H1 (cell line): ENCODE results near the gene CAMTA1. TPM values are rescaled to one million over a fixed set of nuclear protein-coding genes. Genes with fewer than 3 reads are reported as not detected.

Experiments
- CTCF ChIA-PET: fragments of 300-600 bp; sonication (Branson Sonifier 250); formaldehyde crosslinking; loops from one replicate; lab custom pipeline; 2021; ENCODE audit not compliant: partially characterized antibody; lab: Charles Lee
- POLR2A ChIA-PET: fragments of 300-600 bp; sonication (Branson Sonifier 250); formaldehyde crosslinking; loops from one replicate; lab custom pipeline; 2021; ENCODE audit warnings: inconsistent platforms; ENCODE audit not compliant: partially characterized antibody; lab: Charles Lee
- DNase-seq, 2 experiments: peaks; one replicate each; pipeline versions ENCODE4 v3.0.0 to v3.0.0-alpha.2; 2010 to 2022; ENCODE audit warnings: low spot score in 2 of 2, low read depth in 1 of 2, mixed read lengths in 1 of 2
- FAIRE-seq: peaks from 2 replicates; lab custom pipeline; 2011; peaks lifted over from hg19 to GRCh38; lab: Jason Lieb, UNC
- H2AFZ ChIP-seq: 2 replicates; pipeline ENCODE4 v1.8.1; 2012; ENCODE audit warnings: low read length, inconsistent platforms
- H2AK5ac ChIP-seq: 2 replicates; pipeline ENCODE4 v1.6.1; 2013; ENCODE audit warnings: low read depth, low read length
- H2BK120ac ChIP-seq: replicated peaks from 2 replicates; pipeline ENCODE3; 2013; ENCODE audit warnings: low read depth, low read length, inconsistent platforms
- H2BK12ac ChIP-seq: 2 replicates; pipeline ENCODE4 v1.6.1; 2013; ENCODE audit warnings: low read depth, low read length
- H2BK15ac ChIP-seq: 2 replicates; pipeline ENCODE4 v1.6.1; 2013; ENCODE audit warnings: low read length
- H2BK20ac ChIP-seq: 2 replicates; pipeline ENCODE4 v1.6.1; 2013; ENCODE audit warnings: low read length
- H2BK5ac ChIP-seq: 2 replicates; pipeline ENCODE4 v1.6.1; 2013; ENCODE audit warnings: low read depth, low read length
- H3K14ac ChIP-seq: 2 replicates; pipeline ENCODE4 v1.6.1; 2013; ENCODE audit warnings: inconsistent platforms; ENCODE audit not compliant: insufficient read length
- H3K18ac ChIP-seq: 2 replicates; pipeline ENCODE4 v1.6.1; 2013; ENCODE audit warnings: low read length; ENCODE audit errors: extremely low read depth
- H3K23ac ChIP-seq: 2 replicates; pipeline ENCODE4 v1.6.1; 2013; ENCODE audit warnings: inconsistent platforms; ENCODE audit not compliant: insufficient read length
- H3K23me2 ChIP-seq: 2 replicates; pipeline ENCODE4 v1.6.1; 2013; ENCODE audit warnings: low read depth, low read length
- H3K27ac ChIP-seq: 2 replicates; pipeline ENCODE4 v1.6.1; 2011; ENCODE audit warnings: low read depth, low read length, inconsistent platforms
- H3K27me3 ChIP-seq, 4 experiments: replicated peaks in 1 of 4; 1 replicate in 1 of 4; 2 replicates in 3 of 4; pipeline versions ENCODE4 v1.6.1 to v1.8.1; 2011 to 2013; ENCODE audit warnings: low read length in 3 of 4, mild to moderate bottlenecking in 3 of 4, inconsistent platforms in 2 of 4, mixed read lengths in 2 of 4, moderate library complexity in 1 of 4; ENCODE audit not compliant: control insufficient read depth in 3 of 4, insufficient read depth in 3 of 4; ENCODE audit errors: extremely low read depth in 1 of 4
- H3K36me3 ChIP-seq, 4 experiments: 2 replicates each; pipeline versions ENCODE4 v1.6.1 to v1.8.1; 2011 to 2013; ENCODE audit warnings: mild to moderate bottlenecking in 4 of 4, low read length in 3 of 4, moderate library complexity in 2 of 4, control low read depth in 1 of 4, inconsistent platforms in 1 of 4; ENCODE audit not compliant: insufficient read depth in 4 of 4, control insufficient read depth in 2 of 4
- H3K4ac ChIP-seq: replicated peaks from 2 replicates; pipeline ENCODE3; 2013; ENCODE audit warnings: low read length, low read depth, mixed read lengths, inconsistent platforms; ENCODE audit not compliant: insufficient read length
- H3K4me1 ChIP-seq, 4 experiments: replicated peaks in 1 of 4; 1 replicate in 1 of 4; 2 replicates in 3 of 4; pipeline versions ENCODE4 v1.6.1 to v1.8.1; 2011 to 2013; ENCODE audit warnings: low read length in 3 of 4, inconsistent platforms in 2 of 4, mixed read lengths in 1 of 4; ENCODE audit not compliant: insufficient read depth in 4 of 4, control insufficient read depth in 3 of 4
- H3K4me2 ChIP-seq, 2 experiments: 2 replicates each; pipeline versions ENCODE4 v1.6.1 to v1.8.1; 2011 to 2013; ENCODE audit warnings: low read depth in 2 of 2, low read length in 2 of 2, control low read depth in 1 of 2, inconsistent platforms in 1 of 2, mild to moderate bottlenecking in 1 of 2; ENCODE audit not compliant: insufficient read depth in 1 of 2
- H3K4me3 ChIP-seq, 4 experiments: fragments of 200-600, 300-600 bp in 1 of 4; sonication (generic), shearing (Covaris generic), sonication (Bioruptor Twin) in 1 of 4; 2 replicates each; pipeline versions ENCODE4 v1.5.1 to v1.8.1; 2011 to 2016; ENCODE audit warnings: low read length in 4 of 4, low read depth in 3 of 4, control low read depth in 2 of 4, inconsistent platforms in 2 of 4, mild to moderate bottlenecking in 2 of 4, mixed read lengths in 1 of 4, moderate library complexity in 1 of 4; ENCODE audit not compliant: insufficient read depth in 2 of 4; ENCODE audit errors: extremely low read depth in 1 of 4
- H3K56ac ChIP-seq: replicated peaks from 2 replicates; pipeline ENCODE3; 2013; ENCODE audit warnings: low read depth, mild to moderate bottlenecking, mixed read lengths, low read length, inconsistent platforms; ENCODE audit not compliant: insufficient read length
- H3K79me1 ChIP-seq: 2 replicates; pipeline ENCODE4 v1.6.1; 2013; ENCODE audit warnings: low read depth, low read length, control low read depth
- H3K79me2 ChIP-seq, 2 experiments: 2 replicates each; pipeline versions ENCODE4 v1.6.1 to v1.8.1; 2012 to 2013; ENCODE audit warnings: low read length in 2 of 2, mild to moderate bottlenecking in 2 of 2, inconsistent platforms in 1 of 2; ENCODE audit not compliant: insufficient read depth in 2 of 2, control insufficient read depth in 1 of 2
- H3K9ac ChIP-seq, 4 experiments: replicated peaks in 1 of 4; 1 replicate in 1 of 4; 2 replicates in 3 of 4; pipeline versions ENCODE4 v1.6.1 to v1.8.1; 2011 to 2013; ENCODE audit warnings: low read depth in 3 of 4, low read length in 3 of 4, control low read depth in 2 of 4, mild to moderate bottlenecking in 2 of 4, moderate library complexity in 2 of 4, inconsistent platforms in 1 of 4; ENCODE audit errors: extremely low read depth in 1 of 4
- H3K9me3 ChIP-seq, 2 experiments: 2 replicates each; pipeline versions ENCODE4 v1.6.1 to v1.8.1; 2012 to 2013; ENCODE audit warnings: mild to moderate bottlenecking in 2 of 2, moderate library complexity in 2 of 2, control low read depth in 1 of 2, inconsistent platforms in 1 of 2, low read depth in 1 of 2, low read length in 1 of 2, mixed read lengths in 1 of 2; ENCODE audit not compliant: insufficient read depth in 2 of 2
- H4K20me1 ChIP-seq, 2 experiments: replicated peaks in 1 of 2; 2 replicates each; pipeline versions ENCODE3 to v1.8.1; 2011 to 2013; ENCODE audit warnings: inconsistent platforms in 2 of 2, low read length in 2 of 2, mild to moderate bottlenecking in 1 of 2; ENCODE audit not compliant: insufficient read depth in 2 of 2, control insufficient read depth in 1 of 2
- H4K5ac ChIP-seq: 2 replicates; pipeline ENCODE4 v1.6.1; 2013; ENCODE audit warnings: low read length, low read depth, mixed read lengths, inconsistent platforms; ENCODE audit not compliant: insufficient read length
- H4K8ac ChIP-seq: 2 replicates; pipeline ENCODE4 v1.8.0; 2013; ENCODE audit warnings: mild to moderate bottlenecking, moderate library complexity, low read length, inconsistent platforms; ENCODE audit not compliant: insufficient read depth; ENCODE audit errors: extremely low read depth
- H4K91ac ChIP-seq: replicated peaks from 2 replicates; pipeline ENCODE3; 2013; ENCODE audit warnings: low read length, mixed read lengths, inconsistent platforms; ENCODE audit not compliant: insufficient read length
- CBX5 ChIP-seq: fragments of 300-800, 300-1000 bp; sonication (generic); IDR thresholded peaks from 2 replicates; pipeline ENCODE4 v1.7.1; 2016; ENCODE audit warnings: antibody characterized with exemption, low read length, low read depth
- KDM1A ChIP-seq: fragments of 200-600, 300-600 bp; sonication (generic); IDR thresholded peaks from 2 replicates; pipeline ENCODE4 v1.7.1; 2016; ENCODE audit warnings: mild to moderate bottlenecking, low read length, borderline replicate concordance
- POU5F1 ChIP-seq: IDR thresholded peaks from 2 replicates; pipeline ENCODE4 v1.6.1; 2011; ENCODE audit warnings: low read depth, mild to moderate bottlenecking, low read length, moderate library complexity
- RFX5 ChIP-seq: IDR thresholded peaks from 2 replicates; pipeline ENCODE4 v1.6.1; 2011; ENCODE audit warnings: low read depth, low read length, improper control_type of control experiment, borderline replicate concordance
- SIRT6 ChIP-seq: IDR thresholded peaks from one replicate; pipeline ENCODE4 v1.7.1; 2012; ENCODE audit warnings: low read length, inconsistent platforms
- SRF ChIP-seq: IDR thresholded peaks from 2 replicates; pipeline ENCODE4 v1.6.1; 2011; ENCODE audit warnings: mild to moderate bottlenecking, low read depth, low read length, moderate library complexity
- WGBS, 2 experiments: shearing (Covaris generic) in 1 of 2; methylation state at CpG; one replicate each; pipeline versions ENCODE4 v1.1.6 to v1.1.7; 2013 to 2015; ENCODE audit warnings: low lambda C conversion rate in 2 of 2, mixed read lengths in 2 of 2, inconsistent platforms in 1 of 2, low coverage in 1 of 2, missing lambda C conversion rate in 1 of 2; ENCODE audit not compliant: insufficient replicate concordance in 2 of 2, insufficient coverage in 1 of 2, insufficient read length in 1 of 2; ENCODE audit errors: extremely low coverage in 1 of 2, missing lambda C conversion rate in 1 of 2; 5-methylcytosine and 5-hydroxymethylcytosine counted together
- polyA plus RNA-seq, 7 experiments: library from polyadenylated mRNA; depleted of rRNA in 3 of 7; stranded (reverse) in 5 of 7; unstranded in 2 of 7; fragments of >200 nt in 5 of 7; fragments of 200-250 nt in 2 of 7; gene quantifications; 1 replicate in 5 of 7; 2 replicates in 1 of 7; 4 replicates in 1 of 7; pipeline versions ENCODE4 v1.2.1 to v1.2.3, GENCODE V29; 2011 to 2013; ENCODE audit warnings: missing spikeins in 2 of 7, mixed read lengths in 2 of 7
- total RNA-seq: library from RNA; stranded (reverse); fragmentation: NEBNext Ultra II Directional; extraction: Animal tissue kit (Norgen Biotek cat#: 25700); gene quantifications from 2 replicates; pipeline ENCODE4 v1.2.1, GENCODE V29; 2021
- TF ChIP-seq, protein P1 (sequence below): IDR thresholded peaks from 2 replicates; pipeline ENCODE4 v1.6.1; 2012; ENCODE audit warnings: inconsistent platforms
- TF ChIP-seq, protein P2 (sequence below): IDR thresholded peaks from 2 replicates; pipeline ENCODE4 v1.6.1; 2012; ENCODE audit warnings: low read length, inconsistent platforms

Gene CAMTA1
- total and polyA plus RNA-seq, 2 of the 8 experiments (the other 6 are each of a cell fraction or from before 2014, with no cell fraction given), result 65.0 to 119 TPM

DNA sequence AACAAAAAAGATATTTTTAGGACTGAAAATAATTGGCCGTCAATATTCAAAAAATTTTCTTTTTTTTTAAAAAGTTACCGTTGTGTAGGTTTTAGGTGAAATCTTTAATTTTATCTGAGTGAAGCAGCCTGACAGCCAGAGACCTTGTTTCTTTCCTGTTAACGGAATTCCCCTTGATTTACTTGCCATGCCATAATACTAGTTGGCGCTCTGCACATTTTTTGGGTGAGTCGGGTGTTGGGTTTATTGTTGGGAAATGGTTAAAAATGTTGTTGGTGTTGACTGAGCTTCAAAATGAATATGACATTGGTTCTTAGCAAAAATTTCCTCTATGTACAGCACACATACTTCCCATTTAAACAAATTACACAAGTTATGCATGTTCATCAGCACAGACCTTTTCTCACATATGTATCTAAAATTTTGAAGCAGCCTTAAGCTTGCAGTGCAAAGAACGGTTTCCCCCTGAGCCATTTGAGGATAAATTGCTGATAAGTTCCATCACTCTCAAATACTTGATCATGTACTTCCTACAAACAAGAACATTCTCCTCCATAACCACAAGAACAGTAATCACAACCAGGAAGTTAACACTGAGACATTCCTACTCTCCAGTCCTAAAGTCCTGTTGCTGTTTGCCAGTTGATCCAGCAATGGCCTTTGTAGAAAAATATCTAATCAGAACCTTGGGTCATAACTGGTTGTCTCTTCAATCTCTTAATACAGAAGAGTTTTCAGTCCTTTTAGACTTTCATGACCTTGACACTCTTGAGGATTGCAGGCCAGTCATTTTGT, 34.2 kb downstream of the CAMTA1 start:
- H4K91ac ChIP-seq, result no peak overlapping the region
- no peak overlapping the region for H2AFZ ChIP-seq
- H3K23me2 ChIP-seq, result no peaks in the 10 kb centered on the region
- 93% methylated on average over 6 of the region's 6 CpGs; no CpG with 5 or more reads in 1 of the 2 experiments for WGBS, 2 experiments
- H4K20me1 ChIP-seq, result peaks cover under 1 to 13% of the 10 kb centered on the region in 2 experiments
- no peak overlapping the region for H2BK120ac ChIP-seq
- no peak overlapping the region for H2BK15ac ChIP-seq
- H2BK5ac ChIP-seq, result no peak overlapping the region
- CTCF ChIA-PET, result interaction anchor here (0.8 to 1.7 kb wide), 3 partner anchors 13 to 20 kb away, joined by 3 to 4 read pairs (median 3); no protein-coding TSS in a partner anchor
- H3K9me3 ChIP-seq, result no peaks in the 10 kb centered on the region
- H3K56ac ChIP-seq, result no peak overlapping the region
- H4K5ac ChIP-seq, result no peak overlapping the region
- H3K9ac ChIP-seq, result no peak overlapping the region
- no peak overlapping the region for H2BK20ac ChIP-seq
- H3K23ac ChIP-seq, result no peak overlapping the region
- H3K27me3 ChIP-seq, result no peaks in the 10 kb centered on the region
- DNase-seq (no peak), FAIRE-seq (no peak)
- H3K14ac ChIP-seq, result no peak overlapping the region
- H3K27ac ChIP-seq, result no peak overlapping the region
- no peak overlapping the region for H4K8ac ChIP-seq
- H3K18ac ChIP-seq, result no peak overlapping the region
- POLR2A ChIA-PET, result interaction anchor here (1.4 kb wide), 1 partner anchor 9 kb away, joined by 6 read pairs; no protein-coding TSS in a partner anchor
- H3K79me1 ChIP-seq, result peaks cover 4% of the 10 kb centered on the region
- H2AK5ac ChIP-seq, result no peak overlapping the region
- no peak overlapping the region for H3K4me2 ChIP-seq
- H3K4me3 ChIP-seq, result no peak overlapping the region
- peaks cover 6 to 76% of the 10 kb centered on the region in 2 experiments; a peak in 3 of 4 replicates for H3K79me2 ChIP-seq
- no peaks in the 10 kb centered on the region for H3K36me3 ChIP-seq
- peaks cover 0 to 2% (median 0%) of the 10 kb centered on the region in 4 experiments; a peak in 3 of 7 replicates for H3K4me1 ChIP-seq
- H3K4ac ChIP-seq, result no peak overlapping the region
- no peak overlapping the region for H2BK12ac ChIP-seq
- TF ChIP-seq SRF, result no peak
- TF ChIP-seq, protein P1, sequence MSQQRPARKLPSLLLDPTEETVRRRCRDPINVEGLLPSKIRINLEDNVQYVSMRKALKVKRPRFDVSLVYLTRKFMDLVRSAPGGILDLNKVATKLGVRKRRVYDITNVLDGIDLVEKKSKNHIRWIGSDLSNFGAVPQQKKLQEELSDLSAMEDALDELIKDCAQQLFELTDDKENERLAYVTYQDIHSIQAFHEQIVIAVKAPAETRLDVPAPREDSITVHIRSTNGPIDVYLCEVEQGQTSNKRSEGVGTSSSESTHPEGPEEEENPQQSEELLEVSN, result no peak
- no peak for TF ChIP-seq KDM1A
- TF ChIP-seq CBX5, result no peak
- TF ChIP-seq POU5F1, result no peak
- TF ChIP-seq, protein P2, sequence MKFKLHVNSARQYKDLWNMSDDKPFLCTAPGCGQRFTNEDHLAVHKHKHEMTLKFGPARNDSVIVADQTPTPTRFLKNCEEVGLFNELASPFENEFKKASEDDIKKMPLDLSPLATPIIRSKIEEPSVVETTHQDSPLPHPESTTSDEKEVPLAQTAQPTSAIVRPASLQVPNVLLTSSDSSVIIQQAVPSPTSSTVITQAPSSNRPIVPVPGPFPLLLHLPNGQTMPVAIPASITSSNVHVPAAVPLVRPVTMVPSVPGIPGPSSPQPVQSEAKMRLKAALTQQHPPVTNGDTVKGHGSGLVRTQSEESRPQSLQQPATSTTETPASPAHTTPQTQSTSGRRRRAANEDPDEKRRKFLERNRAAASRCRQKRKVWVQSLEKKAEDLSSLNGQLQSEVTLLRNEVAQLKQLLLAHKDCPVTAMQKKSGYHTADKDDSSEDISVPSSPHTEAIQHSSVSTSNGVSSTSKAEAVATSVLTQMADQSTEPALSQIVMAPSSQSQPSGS, result no peak
- no peak for TF ChIP-seq RFX5
- TF ChIP-seq SIRT6, result no peak
